ENCODE measurements around the gene CISD3. TPM values are rescaled to one million over a fixed set of nuclear protein-coding genes. Genes with fewer than 3 reads are reported as not detected.

The CISD3 gene
- total and polyA plus RNA-seq, 2 donors (not counting 1 experiment from before 2014, with no cell fraction given): 5.0 to 11.3 TPM

- H3K4me3 ChIP-seq (ENCODE audit: control extremely low read depth in 1 of 5, extremely low read depth in 1 of 5, insufficient read depth in 1 of 5, low read depth in 2 of 5, low read length in 4 of 5): no peak overlapping the region
- no peak for DNase-seq
- no peak overlapping the region for H3K9ac ChIP-seq (ENCODE audit: low read length)
- no peak overlapping the region for H3K4me3 Mint-ChIP-seq
- no peaks in the 10 kb centered on the region for H3K9me3 ChIP-seq (ENCODE audit: control extremely low read depth in 1 of 3, control insufficient read depth in 2 of 3, insufficient read depth in 1 of 3, low read length in 2 of 3)
- H3K27me3 ChIP-seq (replicated peaks in 1 of 4; ENCODE audit: control extremely low read depth in 1 of 4, control insufficient read depth in 3 of 4, insufficient read depth in 4 of 4, low read length in 3 of 4): no peaks in the 10 kb centered on the region
- ATAC-seq (ENCODE audit: low read depth): no peak
- intact Hi-C loops (cut with micrococcal nuclease): no loop called here
- H3K27me3 Mint-ChIP-seq: no peaks in the 10 kb centered on the region
- H3K27ac Mint-ChIP-seq: no peak overlapping the region
- no peaks in the 10 kb centered on the region for H3K4me1 ChIP-seq (ENCODE audit: control insufficient read depth in 2 of 2, insufficient read depth in 2 of 2, low read length in 2 of 2)
- H3K79me2 ChIP-seq (ENCODE audit: control insufficient read depth, insufficient read depth, low read length): peaks cover 6% of the 10 kb centered on the region
- no peak overlapping the region for H3K4me2 ChIP-seq (replicated peaks; ENCODE audit: low read depth, low read length, poor library complexity, severe bottlenecking)
- H2AFZ ChIP-seq (ENCODE audit: insufficient read depth, low read depth, low read length, poor library complexity, severe bottlenecking): no peak overlapping the region
- H3K27ac ChIP-seq (ENCODE audit: low read length in 2 of 2): no peak overlapping the region
- peaks cover 4% of the 10 kb centered on the region for H3K4me1 Mint-ChIP-seq
- TF ChIP-seq, protein P1, sequence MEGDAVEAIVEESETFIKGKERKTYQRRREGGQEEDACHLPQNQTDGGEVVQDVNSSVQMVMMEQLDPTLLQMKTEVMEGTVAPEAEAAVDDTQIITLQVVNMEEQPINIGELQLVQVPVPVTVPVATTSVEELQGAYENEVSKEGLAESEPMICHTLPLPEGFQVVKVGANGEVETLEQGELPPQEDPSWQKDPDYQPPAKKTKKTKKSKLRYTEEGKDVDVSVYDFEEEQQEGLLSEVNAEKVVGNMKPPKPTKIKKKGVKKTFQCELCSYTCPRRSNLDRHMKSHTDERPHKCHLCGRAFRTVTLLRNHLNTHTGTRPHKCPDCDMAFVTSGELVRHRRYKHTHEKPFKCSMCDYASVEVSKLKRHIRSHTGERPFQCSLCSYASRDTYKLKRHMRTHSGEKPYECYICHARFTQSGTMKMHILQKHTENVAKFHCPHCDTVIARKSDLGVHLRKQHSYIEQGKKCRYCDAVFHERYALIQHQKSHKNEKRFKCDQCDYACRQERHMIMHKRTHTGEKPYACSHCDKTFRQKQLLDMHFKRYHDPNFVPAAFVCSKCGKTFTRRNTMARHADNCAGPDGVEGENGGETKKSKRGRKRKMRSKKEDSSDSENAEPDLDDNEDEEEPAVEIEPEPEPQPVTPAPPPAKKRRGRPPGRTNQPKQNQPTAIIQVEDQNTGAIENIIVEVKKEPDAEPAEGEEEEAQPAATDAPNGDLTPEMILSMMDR (IDR thresholded peaks at IDR 0.05): no peak
- no peak for TF ChIP-seq EZH2 (IDR thresholded peaks at IDR 0.05; ENCODE audit: borderline replicate concordance, insufficient read depth, low read depth, low read length, poor library complexity, severe bottlenecking)
- no peaks in the 10 kb centered on the region for H3K9me3 Mint-ChIP-seq (ENCODE audit: insufficient read depth)
- peaks cover 3 to 82% of the 10 kb centered on the region in 2 experiments for H3K36me3 ChIP-seq (replicated peaks in 1 of 2; ENCODE audit: control extremely low read depth in 1 of 2, control insufficient read depth in 1 of 2, extremely low read depth in 1 of 2, insufficient read depth in 2 of 2, low read length in 1 of 2)
- H4K20me1 ChIP-seq (ENCODE audit: control insufficient read depth, insufficient read depth, low read length, poor library complexity, severe bottlenecking): peaks cover 13% of the 10 kb centered on the region
- CTCF ChIA-PET: interaction anchor here (1.0 to 1.8 kb wide), 4 partner anchors 27 to 413 kb away, joined by 3 to 6 read pairs (median 4); no protein-coding TSS in a partner anchor
- POLR2A ChIA-PET: interaction anchor here (1.3 kb wide), 1 partner anchor 10 kb away, joined by 4 read pairs; the partner anchor contains the start of gene PSMB3
- WGBS (ENCODE audit: insufficient coverage): 100% methylated on average over 1 of the region's 3 CpGs
Measured at GRCh38 chr17:38762231-38762630, 32.1 kb downstream of the CISD3 start.

- intact Hi-C loops (cut with micrococcal nuclease): no loop called here
- ATAC-seq (ENCODE audit: low read depth) (no peak), DNase-seq (no peak)
- H3K4me1 ChIP-seq (ENCODE audit: control insufficient read depth in 2 of 2, insufficient read depth in 2 of 2, low read length in 2 of 2): no peaks in the 10 kb centered on the region
- no peak overlapping the region for H3K9ac ChIP-seq (ENCODE audit: low read length)
- no peaks in the 10 kb centered on the region for H3K27me3 ChIP-seq (replicated peaks in 1 of 4; ENCODE audit: control extremely low read depth in 1 of 4, control insufficient read depth in 3 of 4, insufficient read depth in 4 of 4, low read length in 3 of 4)
- peaks cover 2 to 78% of the 10 kb centered on the region in 2 experiments for H3K36me3 ChIP-seq (replicated peaks in 1 of 2; ENCODE audit: control extremely low read depth in 1 of 2, control insufficient read depth in 1 of 2, extremely low read depth in 1 of 2, insufficient read depth in 2 of 2, low read length in 1 of 2)
- no peaks in the 10 kb centered on the region for H3K9me3 ChIP-seq (ENCODE audit: control extremely low read depth in 1 of 3, control insufficient read depth in 2 of 3, insufficient read depth in 1 of 3, low read length in 2 of 3)
- Mint-ChIP-seq H3K27me3 (no peaks in the 10 kb centered on the region), H3K4me1 (no peaks in the 10 kb centered on the region), H3K9me3 (ENCODE audit: insufficient read depth) (no peaks in the 10 kb centered on the region), H3K27ac (no peak overlapping the region), H3K4me3 (no peak overlapping the region)
- H3K79me2 ChIP-seq (ENCODE audit: control insufficient read depth, insufficient read depth, low read length): no peaks in the 10 kb centered on the region
- WGBS (ENCODE audit: insufficient coverage): 95% methylated on average over 5 of the region's 5 CpGs
- H2AFZ ChIP-seq (ENCODE audit: insufficient read depth, low read depth, low read length, poor library complexity, severe bottlenecking): no peak overlapping the region
- POLR2A ChIA-PET: no interaction called here
- H3K4me3 ChIP-seq (ENCODE audit: control extremely low read depth in 1 of 5, extremely low read depth in 1 of 5, insufficient read depth in 1 of 5, low read depth in 2 of 5, low read length in 4 of 5): no peak overlapping the region
- H4K20me1 ChIP-seq (ENCODE audit: control insufficient read depth, insufficient read depth, low read length, poor library complexity, severe bottlenecking): no peaks in the 10 kb centered on the region
- no peak overlapping the region for H3K4me2 ChIP-seq (replicated peaks; ENCODE audit: low read depth, low read length, poor library complexity, severe bottlenecking)
- no peak overlapping the region for H3K27ac ChIP-seq (ENCODE audit: low read length in 2 of 2)
- CTCF ChIA-PET: no interaction called here
- no peak for TF ChIP-seq EZH2 (IDR thresholded peaks at IDR 0.05; ENCODE audit: borderline replicate concordance, insufficient read depth, low read depth, low read length, poor library complexity, severe bottlenecking)
- TF ChIP-seq, protein P1 (IDR thresholded peaks at IDR 0.05): no peak
Measured at GRCh38 chr17:38766341-38766740, 36.2 kb downstream of the CISD3 start.
